HG03520 (cell line): ENCODE data around the gene HGFAC.

Source experiments
- ATAC-seq: cut with Tn5 transposase; IDR thresholded peaks from one replicate; pipeline ENCODE4 v1.9.1; 2021; ENCODE audit warnings: mild to moderate bottlenecking, moderate library complexity; ENCODE audit not compliant: unreplicated experiment

HGFAC gene

DNA sequence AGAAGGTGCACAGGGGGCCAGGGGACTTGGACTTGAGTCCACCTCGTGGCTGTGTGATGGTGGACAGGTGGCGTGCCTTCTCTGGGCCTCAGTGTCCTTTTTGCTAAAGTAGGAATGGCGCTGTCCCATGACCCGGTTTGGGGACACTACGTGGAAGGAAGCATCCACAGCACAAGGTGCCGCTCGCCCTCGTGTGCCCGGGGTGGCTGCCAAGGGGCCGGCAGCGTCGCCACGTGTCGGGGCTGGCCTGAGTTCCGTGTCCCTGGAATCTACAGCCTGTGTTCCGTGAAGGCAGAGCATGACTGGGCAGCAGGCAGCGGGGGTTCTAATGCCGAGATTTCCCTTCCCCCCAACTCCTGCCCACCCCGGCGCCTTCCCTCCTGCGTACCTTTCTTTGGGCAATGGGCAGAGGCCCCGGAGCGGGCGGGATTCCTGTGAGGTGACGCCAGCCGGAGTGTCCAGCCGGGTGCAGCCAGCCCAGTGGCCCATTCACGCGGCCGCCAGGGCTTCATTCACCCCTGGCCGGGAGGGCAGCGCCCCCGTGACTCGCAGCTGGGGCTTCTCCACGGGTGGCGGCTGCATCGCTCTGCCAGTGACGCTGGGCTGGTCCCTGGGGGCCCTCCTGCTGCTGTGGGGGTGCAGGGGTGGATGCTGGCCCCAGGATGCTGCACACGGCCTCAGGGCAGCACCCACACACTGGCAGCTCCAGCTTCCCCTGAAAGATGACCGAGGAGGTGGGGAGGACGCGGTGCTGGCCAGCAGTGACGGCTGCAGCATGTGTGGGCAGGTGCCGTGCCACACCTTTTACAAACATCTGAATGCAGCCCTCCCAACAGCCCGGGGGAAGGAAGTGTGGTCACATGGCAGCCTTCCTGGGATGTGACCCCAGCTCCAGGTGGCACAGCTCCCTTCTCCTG is 42.5 kb downstream of the HGFAC start:
- ATAC-seq = no peak

DNA sequence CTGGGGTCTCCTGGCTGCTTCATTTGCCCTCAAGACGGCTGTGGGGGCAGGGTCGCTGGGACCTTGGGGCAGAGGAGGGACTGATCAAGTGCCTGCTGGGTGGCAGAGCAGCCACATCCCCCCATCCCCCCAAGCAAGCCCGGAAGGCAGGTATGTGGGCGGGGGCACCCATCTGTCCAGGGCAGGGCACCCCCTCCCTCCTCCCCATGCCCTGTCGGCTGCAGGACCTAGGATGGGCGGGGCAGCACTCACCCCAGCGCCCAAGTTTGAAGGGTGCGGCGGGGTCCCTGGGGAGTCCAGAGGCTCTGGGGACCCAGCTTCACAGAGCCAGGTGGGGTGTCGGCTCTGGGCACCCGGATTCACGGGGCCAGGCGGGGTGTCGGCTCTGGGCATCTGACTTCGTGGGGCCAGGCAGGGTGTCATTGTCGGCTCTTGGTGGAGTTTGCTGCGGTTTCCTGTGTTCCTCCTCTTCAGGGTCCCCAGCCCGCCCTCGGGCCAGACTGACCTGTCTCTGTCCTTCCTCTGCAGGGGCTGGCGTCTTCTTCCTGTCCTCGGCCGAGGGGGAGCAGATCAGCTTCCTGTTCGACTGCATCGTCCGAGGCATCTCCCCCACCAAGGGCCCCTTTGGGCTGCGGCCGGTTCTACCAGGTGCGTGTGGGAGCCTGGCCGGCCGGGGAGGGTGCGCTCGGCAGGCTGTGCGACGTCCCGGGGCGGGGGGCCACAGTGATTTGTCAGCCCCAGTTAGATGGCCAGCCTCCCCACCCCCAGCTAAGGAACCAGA is 43.4 kb downstream of the HGFAC start:
- no peak for ATAC-seq

DNA sequence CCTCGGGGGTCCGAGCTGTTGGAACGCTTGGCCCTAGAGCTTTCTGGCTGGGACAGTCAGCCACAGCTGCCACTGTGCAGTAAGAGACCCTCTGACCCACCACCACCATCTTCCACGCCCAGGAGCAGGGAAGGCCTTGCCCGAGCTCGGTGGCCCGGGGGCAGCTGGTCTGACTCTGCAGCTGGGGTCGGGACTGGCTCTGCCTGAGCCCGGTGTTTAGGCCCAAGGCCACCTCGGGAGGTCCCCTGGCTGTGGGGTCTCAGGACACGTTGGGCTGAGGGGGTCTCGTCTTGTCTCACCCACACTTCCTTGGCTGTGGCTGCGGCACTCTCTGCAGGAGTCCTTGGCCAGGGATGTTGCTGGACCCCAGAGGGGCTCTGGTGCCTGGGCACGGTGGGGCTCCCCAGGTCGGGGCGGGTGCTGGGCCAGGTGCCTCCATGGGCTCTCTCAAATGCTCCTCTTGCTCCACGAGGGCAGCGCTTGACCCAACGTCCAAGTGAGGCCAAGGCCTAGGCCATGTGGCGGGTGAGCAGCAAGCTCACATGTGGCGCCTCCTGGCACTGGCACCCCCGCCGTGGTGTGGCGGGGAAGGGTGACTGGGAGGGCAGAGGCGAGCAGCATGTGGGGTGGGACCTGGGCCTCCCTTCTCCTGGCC is 44.2 kb downstream of the HGFAC start:
- no peak for ATAC-seq

DNA sequence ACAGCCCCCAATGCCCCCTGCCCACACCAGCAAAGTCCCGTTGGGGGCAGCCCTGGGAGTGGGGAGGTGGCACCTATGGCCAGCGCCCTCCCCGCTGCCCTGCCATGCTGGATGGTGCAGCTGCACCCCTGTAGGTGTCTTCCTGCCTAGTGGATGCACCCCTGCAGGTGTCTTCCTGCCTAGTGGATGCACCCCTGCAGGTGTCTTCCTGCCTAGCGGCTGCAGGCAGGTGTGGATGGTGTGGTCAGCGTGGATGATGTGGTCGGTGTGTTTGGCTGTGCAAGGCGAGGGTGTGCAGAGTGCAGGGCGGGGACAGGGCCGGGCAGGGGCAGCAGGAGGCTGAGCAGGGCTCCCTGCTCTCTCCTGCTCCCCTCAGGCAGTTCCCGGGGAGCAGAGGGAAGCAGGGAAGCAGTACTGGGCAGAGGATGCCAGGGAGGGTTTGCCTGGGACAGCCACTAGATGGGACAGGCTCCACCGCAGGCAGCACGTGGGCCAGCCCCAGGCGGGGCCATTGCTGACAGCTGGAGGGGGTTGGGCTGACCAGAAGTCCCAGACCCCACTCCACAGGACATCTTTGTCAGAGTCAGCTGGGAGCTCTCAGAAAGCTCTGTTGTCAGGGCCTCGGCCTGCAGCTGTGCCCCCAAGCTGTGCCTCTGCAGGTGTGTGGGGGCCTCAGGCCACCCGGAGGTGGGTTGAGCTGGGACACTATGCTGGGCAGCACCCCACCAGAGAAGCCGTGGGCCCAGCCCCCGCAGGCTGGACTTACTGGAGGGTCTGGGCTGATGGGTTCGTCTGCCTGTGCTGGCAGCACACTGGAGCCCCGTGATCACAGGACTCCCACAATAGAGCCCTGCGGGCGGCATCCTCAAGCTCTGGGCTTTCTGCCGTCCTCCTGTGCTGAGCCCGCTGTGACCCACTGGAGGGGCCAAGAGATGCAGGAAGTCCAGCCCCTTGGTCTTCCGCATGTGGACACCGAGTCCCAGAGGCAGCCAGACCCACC is 45.1 kb downstream of the HGFAC start:
- ATAC-seq = no peak

DNA sequence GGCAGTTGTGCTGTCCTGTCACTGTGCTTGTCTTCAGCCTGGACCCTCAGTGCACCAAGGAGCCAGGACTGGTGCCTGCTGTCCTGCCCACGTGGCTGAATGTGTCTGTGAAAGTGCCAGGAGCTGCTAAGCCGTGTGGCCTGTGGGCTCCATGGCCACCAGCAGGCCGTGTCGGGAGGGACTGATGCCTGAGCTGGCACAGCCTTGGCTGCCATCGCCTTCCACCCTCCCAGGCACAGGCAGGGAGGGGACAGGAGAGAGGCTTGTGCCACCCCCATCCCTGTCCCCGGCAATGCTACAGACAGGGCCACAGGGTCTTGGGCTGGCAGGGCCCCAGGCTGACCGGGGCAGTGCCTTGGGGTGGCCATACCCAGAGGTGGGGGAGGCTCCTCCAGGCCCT is 46.1 kb downstream of the HGFAC start:
- ATAC-seq = no peak

DNA sequence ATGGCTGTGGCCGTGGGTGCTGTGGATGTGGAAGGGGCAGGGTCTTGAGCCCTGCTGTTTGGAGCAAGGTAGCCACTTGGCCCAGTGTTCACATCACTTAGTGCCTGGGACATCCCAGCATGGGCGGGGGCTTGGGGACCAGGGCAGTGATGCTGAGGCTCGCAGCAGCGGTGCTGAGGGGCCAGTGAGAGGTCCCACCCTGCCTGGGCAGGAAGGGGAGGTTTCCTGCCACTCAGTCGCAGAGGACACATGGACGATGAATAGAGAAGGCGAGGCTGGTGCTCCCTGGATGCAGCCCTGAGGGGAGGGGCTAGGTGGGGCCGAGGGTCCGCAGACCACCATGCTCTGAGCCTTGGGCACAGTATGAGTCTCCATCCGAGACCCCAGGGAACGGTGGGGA is 47.1 kb downstream of the HGFAC start:
- ATAC-seq = no peak

DNA sequence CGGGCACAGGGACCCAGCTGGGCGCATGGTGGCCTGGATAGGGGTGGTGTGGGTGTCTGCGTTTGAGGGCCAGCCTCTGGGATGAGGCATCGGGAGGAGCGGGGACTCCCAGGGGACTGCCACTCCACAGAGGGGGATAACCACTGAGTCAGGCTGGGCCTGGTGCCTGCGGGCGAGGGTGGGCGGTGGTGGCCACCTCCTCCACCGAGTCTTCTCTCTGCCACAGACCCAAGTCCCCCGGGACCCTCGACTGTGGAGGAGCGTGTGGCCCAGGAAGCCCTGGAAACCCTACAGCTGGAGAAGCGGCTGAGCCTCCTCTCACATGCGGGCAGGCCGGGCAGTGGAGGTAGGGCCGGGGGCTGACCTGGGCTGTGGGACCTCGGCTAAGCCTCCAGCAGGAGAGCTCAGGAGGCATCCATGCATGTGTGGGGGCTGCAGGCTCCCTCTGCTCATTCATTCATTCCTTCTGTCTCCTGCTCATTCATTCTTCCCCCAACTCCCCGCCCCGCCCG is 47.7 kb downstream of the HGFAC start:
- ATAC-seq = no peak

DNA sequence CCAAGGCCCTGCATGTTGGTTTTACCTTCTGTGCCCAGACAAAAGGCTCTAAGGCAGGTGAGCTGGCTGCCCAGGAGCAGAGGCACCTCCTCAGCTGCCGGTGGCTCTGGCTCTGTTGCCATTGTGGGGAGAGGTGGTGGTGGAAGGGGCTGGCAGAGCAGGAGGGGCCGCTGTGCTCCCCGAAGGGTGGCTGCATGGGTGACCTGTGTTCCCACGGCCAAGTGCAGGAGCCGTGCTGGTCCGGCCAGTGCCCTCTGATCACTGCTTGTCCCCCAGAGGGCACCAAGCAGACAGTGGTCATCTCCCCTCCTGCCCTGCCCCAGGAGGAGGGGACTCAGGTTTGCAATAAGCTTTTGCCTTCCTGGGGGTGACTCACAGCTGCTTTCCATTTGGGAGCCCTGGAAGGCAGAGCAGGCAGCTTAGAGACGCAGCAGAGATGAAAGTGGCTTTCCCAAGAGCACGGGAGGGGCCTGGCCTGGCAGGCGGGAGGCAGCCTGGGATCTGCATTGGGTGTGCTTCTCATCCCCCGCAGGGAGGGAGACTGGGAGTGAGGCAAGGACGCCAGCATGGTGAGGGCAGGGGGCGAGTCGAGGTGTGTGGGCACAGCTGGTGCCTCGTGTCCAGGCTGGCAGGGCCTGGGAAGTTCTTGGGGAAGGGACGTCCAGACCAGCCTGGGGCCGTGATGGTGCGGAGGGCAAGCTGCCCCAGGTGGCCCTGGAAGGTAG is 50.1 kb downstream of the HGFAC start:
- ATAC-seq = no peak

DNA sequence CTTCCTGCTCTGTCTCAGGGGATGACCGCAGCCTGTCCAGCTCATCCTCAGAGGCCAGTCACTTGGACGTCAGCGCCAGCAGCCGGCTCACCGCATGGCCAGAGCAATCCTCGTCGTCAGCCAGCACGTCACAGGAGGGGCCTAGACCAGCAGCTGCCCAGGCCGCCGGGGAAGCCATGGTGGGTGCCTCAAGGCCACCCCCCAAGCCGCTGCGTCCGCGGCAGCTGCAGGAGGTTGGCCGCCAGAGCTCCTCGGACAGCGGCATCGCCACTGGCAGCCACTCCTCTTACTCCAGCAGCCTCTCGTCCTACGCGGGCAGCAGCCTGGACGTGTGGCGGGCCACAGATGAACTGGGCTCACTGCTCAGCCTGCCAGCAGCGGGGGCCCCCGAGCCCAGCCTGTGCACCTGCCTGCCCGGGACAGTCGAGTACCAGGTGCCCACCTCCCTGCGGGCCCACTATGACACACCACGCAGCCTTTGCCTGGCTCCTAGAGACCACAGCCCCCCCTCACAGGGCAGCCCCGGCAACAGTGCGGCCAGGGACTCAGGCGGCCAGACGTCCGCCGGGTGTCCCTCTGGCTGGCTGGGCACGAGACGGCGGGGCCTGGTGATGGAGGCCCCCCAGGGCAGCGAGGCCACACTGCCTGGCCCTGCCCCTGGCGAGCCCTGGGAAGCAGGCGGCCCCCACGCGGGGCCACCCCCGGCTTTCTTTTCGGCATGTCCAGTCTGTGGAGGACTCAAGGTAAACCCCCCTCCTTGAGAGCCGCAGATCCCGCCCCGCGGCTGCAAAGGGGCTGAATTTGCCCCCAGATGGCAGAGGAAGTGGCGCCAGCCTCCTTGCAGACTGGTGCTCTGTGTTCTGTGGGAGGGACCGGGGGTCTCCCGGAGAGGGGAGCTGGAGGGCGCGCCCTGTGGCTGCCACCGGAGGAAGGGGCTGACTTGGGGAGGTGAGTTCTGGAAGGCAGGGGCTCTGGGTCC is 51.3 kb downstream of the HGFAC start:
- no peak for ATAC-seq

DNA sequence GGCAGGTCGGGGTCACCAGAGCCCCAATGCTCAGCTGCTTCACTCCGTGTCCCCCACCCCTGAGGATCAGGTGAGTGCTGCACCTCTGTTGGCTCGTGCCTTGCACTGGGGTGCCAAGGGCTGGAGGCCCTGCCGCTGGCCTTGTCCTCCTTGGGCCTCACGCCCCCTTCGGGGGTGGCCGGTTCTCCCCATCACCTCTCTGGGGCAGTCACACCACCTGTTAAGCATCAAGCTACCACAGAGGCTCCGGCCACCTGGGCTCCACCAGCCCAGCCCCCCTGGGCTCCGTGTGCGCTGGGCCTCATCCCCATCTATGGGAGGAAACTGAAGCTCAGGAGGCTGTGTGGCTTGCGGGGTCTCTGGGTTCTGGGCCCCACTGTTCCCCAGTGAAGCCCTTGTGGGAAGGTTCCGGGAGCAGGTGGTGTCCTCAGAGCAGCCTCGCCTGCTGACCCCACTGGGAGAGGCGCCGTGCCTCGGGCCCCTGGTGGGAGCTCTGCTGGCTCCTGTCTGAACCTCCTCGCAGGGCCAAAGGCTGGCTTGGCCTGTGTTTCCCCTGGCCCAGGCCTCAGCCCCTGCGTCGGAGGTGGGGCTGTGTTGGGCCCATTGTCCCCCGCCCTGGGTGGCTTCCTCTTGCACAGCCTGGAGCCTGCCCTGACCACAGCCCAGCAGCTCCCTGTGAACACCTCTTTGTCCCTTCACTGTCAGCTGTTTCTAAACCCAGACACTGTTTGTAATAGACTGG is 52.1 kb downstream of the HGFAC start:
- no peak for ATAC-seq

DNA sequence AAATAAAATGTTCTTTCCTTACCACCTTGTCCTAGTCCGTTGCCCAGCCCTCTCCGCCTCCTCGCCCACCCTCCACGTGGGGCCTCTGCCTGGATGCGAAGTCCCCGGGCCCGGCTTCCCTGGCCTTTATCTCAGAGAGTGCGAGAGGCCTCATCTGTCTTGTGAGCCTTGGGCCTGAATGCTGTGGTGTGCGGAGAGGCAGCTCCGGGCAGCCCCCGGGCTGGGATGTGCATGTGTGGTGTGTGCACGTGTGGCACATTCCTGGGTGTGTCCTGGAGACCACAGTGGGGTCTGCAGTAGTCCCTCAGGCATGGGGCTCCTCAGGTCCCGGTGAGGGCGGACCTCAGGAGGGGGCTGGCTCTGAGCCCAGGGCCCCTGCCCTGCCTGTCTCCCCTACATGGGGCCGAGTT is 52.7 kb downstream of the HGFAC start:
- ATAC-seq = no peak

DNA sequence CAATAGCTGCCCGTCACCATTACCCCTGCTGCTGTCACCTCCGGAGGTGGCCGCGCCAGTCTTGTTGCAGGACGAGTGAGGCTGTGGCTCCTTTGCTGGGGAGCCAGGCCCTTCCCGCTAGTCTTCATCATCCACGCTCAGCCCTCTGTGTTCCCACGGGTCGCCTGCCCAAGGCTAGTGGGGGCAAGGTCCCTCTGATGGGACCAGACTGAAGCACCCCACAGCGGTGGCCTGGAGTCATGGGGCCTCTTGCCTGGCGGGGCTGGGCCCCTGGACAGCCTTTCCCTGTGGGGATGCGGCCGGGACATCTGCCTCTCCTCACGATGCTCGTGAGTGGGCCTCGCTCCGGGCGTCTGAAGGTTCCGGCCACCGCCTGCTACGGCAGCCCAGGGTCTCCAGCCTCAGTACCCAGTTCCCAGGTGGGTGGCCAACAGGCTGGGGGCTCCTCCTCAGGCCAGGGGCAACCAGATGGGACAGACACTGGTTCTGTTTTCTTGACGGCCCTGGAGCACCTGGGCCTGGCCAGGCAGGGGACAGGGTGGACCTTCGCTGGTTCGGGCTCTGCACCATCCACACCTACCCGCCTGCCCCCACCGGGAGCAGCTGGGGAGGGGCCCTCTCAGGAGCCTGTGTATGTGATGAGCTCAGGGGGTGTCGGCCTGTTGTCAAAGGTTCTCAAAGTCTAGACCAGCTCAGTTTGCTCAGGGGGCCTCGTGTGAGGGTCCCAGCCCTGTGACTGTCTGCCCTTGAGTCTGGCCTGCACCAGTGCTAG is 53.6 kb downstream of the HGFAC start:
- no peak for ATAC-seq

DNA sequence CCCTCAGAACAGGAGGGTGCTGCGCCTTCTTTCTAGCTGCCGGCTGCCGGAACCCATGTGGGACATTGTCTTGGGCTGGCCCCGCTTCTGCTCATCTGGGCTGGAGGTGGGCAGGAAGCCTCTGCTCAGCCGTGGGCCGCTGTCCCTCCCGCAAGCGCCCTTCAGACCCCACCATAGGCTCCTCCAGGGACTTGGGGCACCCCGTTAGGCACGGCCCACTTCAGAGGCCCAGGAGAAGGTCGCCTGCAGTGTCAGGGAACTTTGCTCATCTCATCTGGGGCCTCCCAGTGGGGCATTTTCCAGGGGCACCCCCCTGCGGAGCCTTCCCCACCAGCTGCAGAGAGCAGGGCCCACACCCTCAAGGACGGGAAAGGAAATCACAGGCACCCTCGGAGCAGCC is 54.3 kb downstream of the HGFAC start:
- ATAC-seq = no peak

DNA sequence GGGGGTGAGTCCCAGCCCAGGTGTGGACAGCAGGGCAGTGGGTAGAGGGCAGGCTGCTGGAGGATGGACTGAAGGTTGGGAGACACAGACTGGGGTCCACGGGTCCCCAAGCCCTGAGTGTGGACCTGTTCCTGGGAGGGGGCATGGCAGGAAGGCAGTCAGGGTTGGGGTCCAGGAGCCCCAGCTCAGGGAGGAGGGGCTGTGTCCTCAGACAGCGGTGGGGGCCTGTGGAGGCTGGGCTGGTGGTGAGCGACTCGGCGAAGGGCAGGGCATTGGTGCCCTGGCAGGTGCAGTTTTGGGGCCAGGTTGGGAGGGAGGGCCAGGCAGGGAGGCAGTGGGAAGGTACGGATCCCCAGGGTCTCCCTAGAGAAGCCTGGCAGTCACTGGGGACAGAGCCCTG is 55.3 kb downstream of the HGFAC start:
- no peak for ATAC-seq

DNA sequence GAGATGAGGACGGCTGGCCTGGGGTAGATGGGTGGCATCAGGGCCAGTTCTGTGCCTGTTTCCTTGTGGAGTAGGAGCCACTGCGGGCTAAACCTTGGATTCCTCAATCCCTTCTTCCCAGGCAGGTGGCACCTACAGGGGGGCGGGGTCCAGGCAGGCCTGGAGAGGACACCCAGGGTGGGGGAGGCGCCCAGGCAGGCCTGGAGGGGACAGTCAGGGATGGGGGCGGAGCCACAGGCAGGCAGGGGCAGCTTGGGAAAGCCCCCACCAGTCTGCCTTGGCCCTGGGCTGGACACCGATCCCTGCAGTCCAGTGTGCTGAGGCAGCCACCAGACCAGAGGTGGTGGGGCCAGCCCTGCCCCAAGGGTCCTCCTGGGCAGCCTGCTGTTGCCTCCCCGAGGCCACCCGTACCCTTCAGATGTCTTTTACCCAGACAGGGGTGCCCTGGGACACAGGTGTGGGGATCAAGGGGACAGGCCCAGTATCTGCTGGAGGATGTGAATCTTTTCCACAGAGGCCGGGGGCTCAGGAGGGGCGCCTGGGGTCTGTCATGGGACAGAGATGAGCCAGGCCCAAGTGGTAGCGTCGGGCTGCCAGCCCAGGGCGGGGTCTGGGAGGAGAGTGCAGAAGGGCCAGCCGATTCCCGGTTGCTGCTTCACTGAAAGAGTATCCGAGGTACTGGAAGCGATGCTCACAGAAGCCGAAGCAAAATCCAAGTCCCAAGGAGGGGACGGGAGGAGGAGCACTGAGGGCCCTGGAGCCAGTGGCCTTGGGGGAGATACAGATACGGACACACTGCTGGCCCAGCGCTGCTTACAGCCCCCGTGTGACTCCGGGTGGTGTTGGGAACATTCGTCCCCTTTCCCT is 56.0 kb downstream of the HGFAC start:
- no peak for ATAC-seq

DNA sequence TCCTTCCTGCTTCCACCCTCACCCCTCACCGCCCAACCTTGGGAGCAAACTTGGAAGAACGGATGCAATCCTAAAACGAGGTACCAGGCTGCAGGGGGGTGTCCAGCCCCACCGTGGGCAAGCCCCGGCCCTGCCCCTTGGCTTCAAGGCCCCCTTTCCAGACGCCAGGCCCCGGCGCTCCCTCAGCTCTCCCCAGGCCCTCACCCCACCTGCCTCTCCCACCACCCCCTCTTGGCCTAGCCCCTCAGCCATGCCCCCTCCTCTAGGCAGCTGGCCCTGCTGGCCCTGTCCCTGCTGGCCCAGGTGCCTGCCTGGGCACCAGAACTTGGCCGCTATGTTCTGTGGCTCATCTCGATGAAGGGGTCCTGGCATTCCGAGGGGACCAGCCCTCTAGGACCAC is 56.6 kb downstream of the HGFAC start:
- no peak for ATAC-seq
